GM19239 (cell line): ENCODE results near the gene TNFRSF21.

Experiments
- DNase-seq: peaks from one replicate; pipeline ENCODE4 v3.0.0; 2011; ENCODE audit warnings: low spot score; ENCODE audit not compliant: insufficient read length
- FAIRE-seq: peaks from 2 replicates; lab custom pipeline; 2011; peaks lifted over from hg19 to GRCh38; lab: Jason Lieb, UNC

The TNFRSF21 gene

DNA sequence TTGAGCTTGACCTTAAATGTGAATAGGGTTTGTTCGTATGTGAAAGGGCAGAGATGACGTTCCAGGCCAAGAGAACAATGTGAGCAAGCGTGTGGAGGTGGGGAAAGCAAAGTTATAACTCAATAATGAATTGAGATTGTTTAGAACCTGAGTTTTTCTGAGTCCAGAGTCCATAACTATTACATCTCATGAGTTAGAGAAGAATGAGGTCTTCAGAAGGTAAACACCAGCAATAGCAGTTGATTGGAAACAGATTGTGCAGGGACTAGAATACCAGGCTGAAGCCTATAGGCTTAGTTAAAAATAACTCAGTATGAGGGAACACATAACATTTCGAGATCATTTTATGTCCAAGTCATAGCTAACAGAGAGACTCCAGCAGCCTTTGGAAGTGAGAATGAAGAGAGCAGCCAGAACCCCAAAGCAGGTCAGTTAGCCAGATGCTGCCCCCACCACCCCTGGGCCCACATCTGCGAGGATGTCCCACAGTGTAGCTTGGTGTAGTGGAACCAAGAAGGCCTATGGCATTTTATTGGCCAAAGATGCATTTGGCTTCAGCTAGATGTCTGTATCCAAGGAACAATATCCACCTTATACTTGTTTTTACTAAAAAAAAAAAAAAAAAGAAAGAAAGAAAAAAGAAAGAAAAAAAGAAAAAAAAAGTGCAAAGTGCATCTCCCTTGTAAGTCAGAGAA, 121.7 kb downstream of the TNFRSF21 start:
- DNase-seq (no peak), FAIRE-seq (no peak)

DNA sequence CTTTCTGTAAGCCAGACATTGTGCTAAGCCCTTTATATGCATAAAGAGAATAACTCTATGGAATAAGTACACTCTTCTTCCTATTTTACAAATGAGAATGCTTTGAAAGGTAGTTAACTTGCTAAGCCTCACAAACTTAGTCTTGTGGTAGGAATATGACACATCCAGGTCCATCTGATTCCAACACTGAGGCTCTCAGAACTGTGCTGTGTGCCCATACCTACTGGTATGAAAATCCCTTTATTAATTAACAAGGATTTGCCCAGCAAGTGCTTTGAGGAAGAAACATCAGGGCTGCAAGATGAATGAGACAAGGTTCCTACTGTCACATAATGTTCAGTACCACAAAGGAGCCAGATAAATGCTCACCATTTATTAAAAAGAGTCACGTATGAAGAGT, 122.6 kb downstream of the TNFRSF21 start:
- DNase-seq: no peak
- FAIRE-seq: no peak

- no peak for FAIRE-seq
- DNase-seq: no peak
These were observed 127.3 kb downstream of the TNFRSF21 start for GRCh38 chr6:47182291-47182957.

- no peak for FAIRE-seq
- no peak for DNase-seq
These were observed 128.0 kb downstream of the TNFRSF21 start for GRCh38 chr6:47181681-47182080.
